ENCODE measurements around the gene SBNO1. TPM values are rescaled to one million over a fixed set of nuclear protein-coding genes. Genes with fewer than 3 reads are reported as not detected.

SBNO1 gene
- total RNA-seq, 2 donors from 2014 or later = 16.7 to 19.8 TPM

DNA sequence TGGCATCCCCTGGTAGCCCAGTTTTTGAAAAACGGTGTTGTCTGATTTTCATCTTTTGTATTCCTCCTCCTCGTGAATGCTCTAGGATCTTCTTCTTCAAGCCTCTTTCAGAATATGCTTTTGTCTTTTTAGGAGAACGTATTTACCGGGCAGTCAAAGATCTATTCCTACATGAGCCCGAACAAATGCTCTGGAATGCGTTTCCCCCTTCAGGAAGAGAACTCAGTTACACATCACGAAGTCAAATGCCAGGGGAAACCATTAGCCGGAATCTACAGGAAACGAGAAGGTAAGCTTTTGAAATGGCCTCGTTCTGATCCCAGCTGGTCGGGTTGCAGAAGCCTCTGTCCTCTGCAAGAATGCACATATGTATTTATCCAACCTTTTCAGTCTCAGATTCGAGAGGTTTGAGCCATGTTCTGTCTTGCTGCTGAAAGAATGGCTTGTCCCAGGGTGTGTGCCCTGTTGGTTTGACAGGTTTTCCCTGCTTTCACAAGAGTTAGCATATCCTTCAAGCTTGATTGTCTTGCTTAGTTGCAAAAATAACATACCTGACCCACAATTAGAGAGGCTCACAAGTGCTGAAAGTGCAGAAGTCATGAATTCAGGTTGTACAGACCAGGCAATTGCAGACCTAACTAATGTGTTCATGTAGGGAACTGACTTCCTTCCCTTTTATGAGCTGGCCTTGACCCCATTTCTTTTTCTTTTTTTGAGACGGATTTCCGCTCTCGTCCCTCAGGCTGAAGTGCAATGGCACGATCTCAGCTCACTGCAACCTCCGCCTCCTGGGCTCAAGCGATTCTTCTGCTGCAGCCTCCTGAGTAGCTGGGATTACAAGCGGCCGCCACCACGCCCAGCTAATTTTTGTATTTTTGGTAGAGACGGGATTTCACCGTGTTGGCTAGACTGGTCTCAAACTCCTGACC, 26.1 kb upstream of the SBNO1 start:
- no peak for DNase-seq (ENCODE audit: low spot score)
- Histone ChIP-seq H3K4me1 (peaks cover 0 to 36% of the 10 kb centered on the region in 2 donors), H3K27ac (peak overlapping the region; percentile 69 to 86), H3K36me3 (peaks cover 43% of the 10 kb centered on the region), H3K4me3 (peak overlapping the region; percentile 45 to 67), H3K27me3 (no peaks in the 10 kb centered on the region), H3K9me3 (no peaks in the 10 kb centered on the region)
- TF ChIP-seq, protein P1, sequence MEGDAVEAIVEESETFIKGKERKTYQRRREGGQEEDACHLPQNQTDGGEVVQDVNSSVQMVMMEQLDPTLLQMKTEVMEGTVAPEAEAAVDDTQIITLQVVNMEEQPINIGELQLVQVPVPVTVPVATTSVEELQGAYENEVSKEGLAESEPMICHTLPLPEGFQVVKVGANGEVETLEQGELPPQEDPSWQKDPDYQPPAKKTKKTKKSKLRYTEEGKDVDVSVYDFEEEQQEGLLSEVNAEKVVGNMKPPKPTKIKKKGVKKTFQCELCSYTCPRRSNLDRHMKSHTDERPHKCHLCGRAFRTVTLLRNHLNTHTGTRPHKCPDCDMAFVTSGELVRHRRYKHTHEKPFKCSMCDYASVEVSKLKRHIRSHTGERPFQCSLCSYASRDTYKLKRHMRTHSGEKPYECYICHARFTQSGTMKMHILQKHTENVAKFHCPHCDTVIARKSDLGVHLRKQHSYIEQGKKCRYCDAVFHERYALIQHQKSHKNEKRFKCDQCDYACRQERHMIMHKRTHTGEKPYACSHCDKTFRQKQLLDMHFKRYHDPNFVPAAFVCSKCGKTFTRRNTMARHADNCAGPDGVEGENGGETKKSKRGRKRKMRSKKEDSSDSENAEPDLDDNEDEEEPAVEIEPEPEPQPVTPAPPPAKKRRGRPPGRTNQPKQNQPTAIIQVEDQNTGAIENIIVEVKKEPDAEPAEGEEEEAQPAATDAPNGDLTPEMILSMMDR (IDR thresholded peaks at IDR 0.05) = no peak

DNA sequence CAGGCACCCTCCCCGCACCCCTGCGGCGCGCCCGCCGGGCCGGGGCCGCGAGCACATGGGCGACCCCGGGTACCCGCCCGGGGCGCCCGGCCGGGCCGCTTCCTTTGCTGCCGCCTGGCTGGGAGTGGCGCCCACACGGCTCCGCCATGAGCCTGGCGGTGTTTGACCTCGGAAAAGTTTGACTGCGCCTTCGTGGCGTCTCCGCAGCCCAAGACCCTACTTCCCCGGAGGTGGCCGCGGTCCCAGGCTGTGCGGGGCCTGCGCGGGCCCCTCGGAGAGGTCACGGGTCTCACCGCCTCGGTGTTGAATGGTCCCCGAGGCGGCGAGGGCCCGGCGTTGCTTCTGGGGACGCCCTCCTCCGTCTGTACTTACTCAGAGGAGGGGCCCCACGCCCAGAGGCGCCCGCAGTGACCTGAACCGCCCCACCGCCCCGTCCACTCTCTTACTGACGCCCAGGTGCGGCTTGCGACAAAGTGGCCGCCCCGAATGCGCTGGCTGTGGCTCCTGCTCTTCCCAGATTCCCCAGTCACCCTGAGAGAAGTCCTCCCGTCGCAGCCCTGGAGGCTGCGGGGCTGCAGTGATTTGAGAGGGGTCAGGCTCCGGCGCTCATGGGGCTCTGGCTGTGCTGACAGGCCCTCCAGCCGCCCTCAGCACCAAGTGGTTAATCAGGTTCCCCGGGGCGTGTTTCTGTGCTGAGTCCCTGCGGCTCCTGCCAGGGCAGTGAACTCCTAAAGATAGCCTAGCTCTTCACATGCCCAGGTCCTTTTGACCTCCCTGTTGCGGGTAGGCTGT, 25.1 kb upstream of the SBNO1 start:
- Histone ChIP-seq H3K27me3 (no peaks in the 10 kb centered on the region), H3K9me3 (no peaks in the 10 kb centered on the region), H3K4me1 (peaks cover 0 to 40% of the 10 kb centered on the region in 2 donors), H3K4me3 (peak overlapping the region; percentile 45 to 67), H3K27ac (peak overlapping the region; percentile 69 to 86), H3K36me3 (peaks cover 34% of the 10 kb centered on the region)
- TF ChIP-seq, protein P1 (IDR thresholded peaks at IDR 0.05) = peak in 1 of 2 donors; percentile 16
- DNase-seq (ENCODE audit: low spot score) = no peak

DNA sequence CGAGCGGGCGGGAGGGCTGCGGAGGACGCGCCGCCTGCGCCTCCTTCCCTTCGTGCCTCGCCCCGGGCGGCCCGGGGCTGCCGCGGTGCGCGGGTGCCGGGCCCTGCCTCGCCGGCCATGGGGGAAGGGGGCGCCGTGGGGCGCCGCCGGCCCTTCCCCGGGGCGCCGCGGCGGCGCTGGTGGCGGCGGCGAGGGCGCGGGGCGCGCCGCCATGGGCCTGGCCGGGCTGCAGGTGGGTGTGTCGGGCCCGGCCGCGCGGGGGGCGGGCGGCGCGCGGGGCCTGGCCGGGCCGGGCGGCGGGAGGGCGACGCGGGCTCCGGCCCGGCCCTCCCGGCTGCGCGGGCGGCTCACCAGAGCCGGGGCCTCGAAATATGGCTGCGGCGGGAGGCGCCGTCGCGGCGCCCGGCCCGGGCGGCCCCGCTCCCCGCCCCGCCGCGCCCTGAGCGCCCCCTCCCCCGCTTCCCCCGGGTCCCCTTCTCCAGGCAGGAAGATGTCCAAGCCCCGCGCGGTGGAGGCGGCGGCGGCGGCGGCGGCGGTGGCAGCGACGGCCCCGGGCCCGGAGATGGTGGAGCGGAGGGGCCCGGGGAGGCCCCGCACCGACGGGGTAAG, 24.4 kb upstream of the SBNO1 start:
- peak overlapping the region; percentile 53 to 67 for H3K4me3 ChIP-seq
- no peaks in the 10 kb centered on the region for H3K9me3 ChIP-seq
- TF ChIP-seq, protein P1 (IDR thresholded peaks at IDR 0.05) = no peak
- H3K27me3 ChIP-seq = no peaks in the 10 kb centered on the region
- DNase-seq (ENCODE audit: low spot score) = no peak
- H3K27ac ChIP-seq = peak overlapping the region; percentile 69 to 86
- peaks cover 0 to 45% of the 10 kb centered on the region in 2 donors for H3K4me1 ChIP-seq
- H3K36me3 ChIP-seq = peaks cover 34% of the 10 kb centered on the region

DNA sequence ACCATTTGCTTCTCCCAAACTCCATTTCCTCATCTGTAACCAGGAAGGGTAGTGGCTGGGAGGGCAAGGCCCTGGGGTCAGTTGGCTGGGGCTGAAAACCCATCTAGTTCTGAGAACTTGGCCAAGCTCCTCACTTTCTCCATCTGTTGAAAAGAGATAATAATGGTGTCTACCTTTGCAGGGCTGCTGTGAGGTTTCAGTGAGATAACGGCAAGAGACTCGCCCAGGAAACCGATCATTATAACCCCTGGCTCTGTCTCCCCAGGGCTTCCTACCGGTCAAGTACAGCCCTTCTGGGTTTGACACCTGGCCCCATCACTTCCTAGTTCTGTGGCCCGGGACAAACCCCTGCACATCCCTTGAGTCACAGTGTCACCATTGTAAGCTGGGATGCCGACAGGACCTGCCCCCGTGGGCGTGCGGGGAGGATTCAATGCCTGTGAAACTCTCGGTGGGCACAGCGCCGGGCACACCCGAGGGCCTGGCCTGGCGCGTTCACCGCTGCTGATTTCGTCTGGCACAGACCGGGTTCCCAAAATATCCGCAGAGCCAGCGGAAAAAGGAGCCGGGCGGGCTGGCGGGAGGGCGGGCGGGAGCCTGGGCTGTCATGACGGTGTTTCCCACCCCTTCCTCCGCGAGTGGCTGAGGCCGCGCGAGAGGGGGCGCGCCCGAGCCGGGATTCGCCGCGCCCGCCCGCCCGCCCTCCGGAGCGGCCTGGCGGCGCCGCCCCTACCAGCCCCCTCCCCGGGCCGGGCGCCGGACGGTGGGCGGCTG, 23.7 kb upstream of the SBNO1 start:
- Histone ChIP-seq H3K4me3 (peak overlapping the region; percentile 53 to 67), H3K27ac (peak overlapping the region; percentile 92 to 97), H3K4me1 (peaks cover 0 to 45% of the 10 kb centered on the region in 2 donors), H3K27me3 (no peaks in the 10 kb centered on the region), H3K36me3 (peaks cover 31% of the 10 kb centered on the region), H3K9me3 (no peaks in the 10 kb centered on the region)
- TF ChIP-seq, protein P1 (IDR thresholded peaks at IDR 0.05) = peak; percentile 15 to 43
- peak; percentile 80 for DNase-seq (ENCODE audit: low spot score)
